HG03520 (cell line): ENCODE data around the gene SMIM35.

Experiments used
- ATAC-seq: cut with Tn5 transposase; IDR thresholded peaks from one replicate; pipeline ENCODE4 v1.9.1; 2021; ENCODE audit warnings: mild to moderate bottlenecking, moderate library complexity; ENCODE audit not compliant: unreplicated experiment

Gene SMIM35

GRCh38 chr11:118111019-118111743, 24.4 kb upstream of the SMIM35 start:
- no peak for ATAC-seq

- no peak for ATAC-seq
These were observed 22.5 kb upstream of the SMIM35 start for GRCh38 chr11:118109231-118109630.

DNA sequence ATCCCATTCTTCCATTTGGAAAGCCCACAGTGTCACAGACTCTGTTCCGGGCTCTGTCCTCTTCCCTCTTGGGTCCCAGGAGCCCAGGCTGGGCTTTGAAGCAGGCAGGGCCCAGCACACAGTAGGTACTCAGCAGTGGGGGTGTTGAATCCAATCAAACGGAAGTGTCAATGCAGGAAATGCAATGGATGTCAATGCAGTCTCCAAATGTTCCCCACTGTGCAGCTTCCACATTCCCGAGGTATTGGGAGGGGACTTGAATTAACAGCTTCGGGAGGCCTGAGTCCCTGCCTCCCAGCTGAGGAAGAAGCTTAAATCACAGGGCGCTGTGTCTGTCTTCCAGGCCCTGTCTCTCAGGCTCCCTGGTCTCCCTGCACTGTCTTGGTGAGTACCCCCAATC, 21.8 kb upstream of the SMIM35 start:
- ATAC-seq = no peak

DNA sequence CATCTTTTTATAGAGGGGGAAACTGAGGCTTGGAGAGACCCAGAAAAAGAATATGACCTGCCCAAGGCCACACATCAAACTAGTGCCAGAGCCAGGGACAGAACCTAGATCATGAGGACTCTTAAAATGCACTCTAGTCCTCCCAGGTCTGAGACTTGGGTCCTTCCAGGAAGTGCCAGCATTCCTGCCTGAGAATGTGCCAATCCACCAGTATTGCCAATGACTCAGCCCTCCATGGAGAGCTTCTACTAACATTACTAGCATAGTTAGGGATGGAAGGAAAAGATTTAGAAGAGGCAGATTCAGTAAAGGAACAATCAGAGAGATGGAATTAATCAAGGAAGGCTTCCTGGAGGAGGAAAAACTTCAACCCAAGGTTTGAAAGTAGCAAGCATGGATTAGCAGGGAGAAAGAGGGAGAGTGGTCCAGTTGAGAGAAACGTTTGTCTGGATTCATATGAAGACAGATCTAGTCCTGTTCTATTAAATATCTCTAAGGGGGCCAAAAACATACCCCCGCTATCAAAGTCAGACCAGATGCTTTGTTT, 20.1 kb upstream of the SMIM35 start:
- no peak for ATAC-seq

- ATAC-seq = no peak
These were observed 19.0 kb upstream of the SMIM35 start for GRCh38 chr11:118105657-118106305.

DNA sequence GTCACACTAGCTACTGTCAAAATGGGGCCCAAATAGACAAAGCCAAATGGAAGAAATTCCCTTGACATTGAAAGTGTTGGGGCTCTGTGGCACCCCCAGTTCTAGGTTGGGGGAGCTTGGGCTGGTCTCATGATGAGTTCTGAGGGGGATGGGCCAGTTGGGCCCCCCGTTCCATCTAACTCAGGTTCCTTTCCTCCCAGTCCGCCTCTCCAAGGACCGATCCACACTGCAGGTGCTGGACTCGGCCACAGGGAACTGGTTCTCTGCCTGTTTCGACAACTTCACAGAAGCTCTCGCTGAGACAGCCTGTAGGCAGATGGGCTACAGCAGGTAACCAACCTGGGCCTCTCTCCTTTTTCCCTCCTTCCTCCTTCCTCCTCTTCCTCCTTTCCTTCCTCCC, 17.7 kb upstream of the SMIM35 start:
- no peak for ATAC-seq

DNA sequence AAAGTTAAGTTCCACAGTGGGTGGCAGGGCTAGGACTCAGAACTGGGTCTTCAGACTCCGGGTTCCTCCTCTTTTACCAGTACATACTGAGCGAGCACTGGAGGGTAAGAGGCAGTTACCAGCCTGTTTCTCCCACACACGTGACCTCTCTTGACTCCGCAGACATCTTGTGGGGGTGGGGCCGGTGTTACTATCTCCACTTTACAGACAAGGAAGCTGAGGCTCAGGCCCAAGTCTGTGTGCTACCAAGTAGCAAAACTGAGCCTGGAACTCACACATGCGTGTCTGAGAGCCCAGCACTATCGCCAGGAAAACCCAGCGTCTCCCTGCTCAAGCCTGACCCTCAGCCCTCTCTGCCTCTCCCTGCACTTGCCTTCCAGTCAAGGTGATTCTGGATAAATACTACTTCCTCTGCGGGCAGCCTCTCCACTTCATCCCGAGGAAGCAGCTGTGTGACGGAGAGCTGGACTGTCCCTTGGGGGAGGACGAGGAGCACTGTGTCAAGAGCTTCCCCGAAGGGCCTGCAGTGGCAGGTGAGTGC, 16.0 kb upstream of the SMIM35 start:
- no peak for ATAC-seq

DNA sequence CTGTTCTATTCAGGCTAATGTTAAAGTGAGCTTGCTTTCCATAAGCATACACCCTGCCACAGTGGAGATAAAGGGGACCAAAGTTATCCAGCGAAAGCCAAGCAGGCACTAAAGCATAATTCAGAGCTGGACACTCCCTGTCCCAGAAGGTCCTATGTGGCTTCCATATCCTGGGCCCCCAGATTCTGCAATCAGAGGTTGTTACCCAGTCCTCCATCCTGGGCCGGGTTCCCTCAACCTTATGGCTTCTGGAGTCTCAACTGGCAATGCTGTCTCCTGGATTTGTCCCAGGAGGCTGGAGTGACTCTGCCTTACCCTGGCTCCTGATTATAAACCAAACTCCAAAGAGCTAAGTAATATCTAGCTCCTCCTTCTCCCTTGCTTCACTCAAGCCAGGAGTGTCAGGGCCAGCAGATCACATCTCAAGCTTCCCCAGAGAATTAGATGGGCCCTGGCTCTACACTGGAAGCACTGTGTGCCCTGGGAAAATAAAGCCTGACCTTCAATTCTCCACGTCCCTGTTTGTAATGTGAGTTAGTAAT, 14.0 kb upstream of the SMIM35 start:
- ATAC-seq = no peak

- ATAC-seq = no peak
These were observed 13.2 kb upstream of the SMIM35 start for GRCh38 chr11:118099838-118100556.

- ATAC-seq = no peak
These were observed 12.5 kb upstream of the SMIM35 start for GRCh38 chr11:118098996-118099837.

- ATAC-seq = no peak
These were observed 9.2 kb upstream of the SMIM35 start for GRCh38 chr11:118095967-118096367.

- no peak for ATAC-seq
These were observed 8.7 kb upstream of the SMIM35 start for GRCh38 chr11:118095493-118095892.

DNA sequence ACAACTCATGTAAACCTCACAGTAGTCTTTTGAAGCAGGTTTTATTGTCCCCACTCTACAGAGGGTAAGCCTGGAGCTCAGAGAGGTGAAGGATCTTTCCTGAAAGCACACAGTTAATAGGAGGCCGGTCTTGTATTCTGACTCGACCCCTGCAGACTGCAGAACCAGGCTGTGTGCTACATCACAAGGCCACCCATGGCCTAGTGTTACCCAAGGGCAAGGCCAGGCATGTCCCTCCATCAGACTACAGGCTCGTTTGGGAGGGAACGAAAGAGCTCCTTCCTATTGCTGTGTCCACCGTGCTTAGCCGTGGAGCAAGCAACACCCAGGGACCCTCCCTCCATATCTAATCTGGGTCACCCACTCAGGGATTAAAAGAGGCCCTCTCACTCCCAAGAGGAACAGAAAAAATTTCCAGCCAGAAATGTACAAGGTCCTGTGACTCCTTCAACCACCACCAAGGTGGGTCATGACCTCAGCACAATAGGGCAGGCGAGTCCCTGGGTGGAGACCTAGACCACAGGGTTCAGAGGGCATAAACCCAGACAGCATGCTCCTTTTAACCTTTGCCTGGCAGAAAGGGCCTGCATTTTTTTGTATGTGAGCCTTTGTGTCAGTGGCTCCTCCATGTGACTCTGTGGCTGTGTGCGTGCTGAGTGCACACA, 6.3 kb upstream of the SMIM35 start:
- ATAC-seq = no peak

DNA sequence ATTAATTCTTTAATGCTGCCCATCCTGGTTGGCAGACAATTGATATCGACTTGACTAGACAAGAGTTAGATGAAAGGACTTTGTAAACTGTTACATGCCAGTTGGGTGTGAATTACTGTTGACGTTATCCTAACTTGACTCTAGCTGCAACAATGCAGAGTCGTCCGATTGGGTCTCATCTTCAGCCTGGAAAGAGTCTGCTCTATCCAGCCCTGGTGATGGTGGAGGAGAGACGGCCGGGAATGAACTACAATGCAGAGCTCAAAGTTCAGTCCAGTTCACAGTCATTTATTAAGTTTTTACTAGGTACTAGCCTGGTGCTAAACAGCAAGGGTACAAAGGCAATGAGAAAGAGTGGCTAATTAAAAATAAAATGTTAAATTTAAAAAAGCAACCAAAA, 4.9 kb upstream of the SMIM35 start:
- ATAC-seq = no peak

- no peak for ATAC-seq
These were observed 3.9 kb upstream of the SMIM35 start for GRCh38 chr11:118090545-118091162.

DNA sequence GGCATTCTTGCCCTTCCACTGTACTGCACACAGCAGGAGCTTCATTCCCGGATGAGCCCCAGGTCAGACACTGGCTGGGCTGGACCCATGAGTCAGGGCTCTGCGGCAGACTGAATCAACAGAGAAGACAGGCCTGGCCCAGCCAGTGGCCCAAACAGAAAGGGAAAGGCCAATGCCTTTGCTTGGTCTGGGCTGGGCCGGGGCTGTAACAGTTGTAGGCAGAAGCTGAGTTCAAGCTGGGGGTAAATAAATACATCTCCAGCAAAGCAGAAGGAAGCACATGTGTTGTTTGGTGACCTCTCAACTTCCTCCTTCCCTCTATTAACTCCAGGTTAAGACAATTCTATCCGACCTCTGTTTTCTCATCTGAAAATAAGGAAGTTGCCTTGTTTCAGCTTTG, 1.8 kb upstream of the SMIM35 start:
- ATAC-seq = no peak

DNA sequence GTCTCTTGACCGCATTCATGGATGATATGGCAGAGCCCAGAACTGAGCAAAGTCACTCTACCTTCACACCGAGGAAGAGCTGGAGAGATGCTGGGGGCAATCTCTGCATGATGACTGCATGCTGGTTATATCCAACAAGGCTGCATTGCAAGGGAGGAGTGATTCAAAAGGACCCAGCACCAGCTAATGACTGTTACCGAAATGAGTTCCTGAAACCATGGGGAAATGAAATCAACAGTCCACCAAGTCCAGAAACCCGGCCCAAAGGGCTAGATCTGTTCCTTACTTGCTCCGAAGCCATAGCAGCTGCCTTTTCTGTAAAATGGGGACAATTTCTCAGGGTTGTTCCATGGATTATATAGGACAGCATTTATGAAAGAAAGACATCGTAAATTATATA, 1.2 kb upstream of the SMIM35 start:
- no peak for ATAC-seq

DNA sequence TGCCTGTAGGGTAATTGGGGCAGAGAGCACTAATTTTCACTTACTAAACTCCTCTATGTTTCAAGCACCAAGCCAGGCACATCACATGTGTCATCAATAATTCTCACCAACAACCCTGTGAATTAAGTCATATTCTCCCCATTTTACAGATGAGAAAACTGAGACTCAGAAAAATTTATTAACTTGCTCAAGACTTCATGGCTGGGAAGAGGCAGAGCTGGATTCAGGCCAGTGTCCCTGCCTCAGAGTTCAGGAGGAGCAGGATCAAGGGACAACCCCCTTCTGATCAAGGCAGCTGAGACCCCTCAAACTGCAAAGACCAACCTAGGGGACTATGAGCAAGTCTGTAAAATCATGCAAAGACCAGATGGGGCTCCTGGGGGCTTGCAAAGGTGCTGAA, 2.1 kb downstream of the SMIM35 start:
- no peak for ATAC-seq

- no peak for ATAC-seq
These were observed 2.5 kb downstream of the SMIM35 start for GRCh38 chr11:118084247-118084646.
